ENCODE results near the gene UBE2R2.

DNA sequence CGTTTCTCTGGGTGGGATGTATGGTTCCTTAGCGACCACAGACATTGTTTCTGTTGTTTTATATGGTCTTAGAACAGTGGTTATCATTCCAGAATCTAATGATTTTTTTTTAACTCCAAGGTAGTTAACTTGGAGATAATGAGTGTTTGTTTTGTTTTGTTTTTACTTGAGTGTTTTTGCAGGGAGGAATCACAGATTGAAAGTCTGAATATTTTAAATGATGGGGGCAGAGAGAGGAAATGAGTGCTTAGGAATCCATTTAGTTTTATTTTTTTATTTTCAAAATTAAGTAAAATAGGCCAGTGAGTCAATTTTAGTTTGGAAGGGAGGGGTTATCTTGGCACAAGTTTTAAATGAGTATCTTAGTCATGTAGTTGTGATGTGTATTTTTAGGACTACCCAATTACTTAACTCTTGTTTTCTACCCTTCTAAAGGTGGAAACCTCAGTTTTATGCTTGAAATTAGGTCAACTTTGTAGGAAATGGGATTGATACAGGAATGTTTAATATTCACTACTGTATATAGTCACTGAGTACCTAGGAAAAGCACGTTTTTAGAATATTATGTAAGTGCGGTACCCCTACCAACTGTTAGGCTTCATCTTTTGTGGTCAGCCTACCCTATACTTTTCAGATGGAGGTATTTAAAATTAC is 2.0 kb downstream of the UBE2R2 start:
- TF ChIP-seq POLR2A (IDR thresholded peaks at IDR 0.05) = no peak
- TF ChIP-seq, protein P1, sequence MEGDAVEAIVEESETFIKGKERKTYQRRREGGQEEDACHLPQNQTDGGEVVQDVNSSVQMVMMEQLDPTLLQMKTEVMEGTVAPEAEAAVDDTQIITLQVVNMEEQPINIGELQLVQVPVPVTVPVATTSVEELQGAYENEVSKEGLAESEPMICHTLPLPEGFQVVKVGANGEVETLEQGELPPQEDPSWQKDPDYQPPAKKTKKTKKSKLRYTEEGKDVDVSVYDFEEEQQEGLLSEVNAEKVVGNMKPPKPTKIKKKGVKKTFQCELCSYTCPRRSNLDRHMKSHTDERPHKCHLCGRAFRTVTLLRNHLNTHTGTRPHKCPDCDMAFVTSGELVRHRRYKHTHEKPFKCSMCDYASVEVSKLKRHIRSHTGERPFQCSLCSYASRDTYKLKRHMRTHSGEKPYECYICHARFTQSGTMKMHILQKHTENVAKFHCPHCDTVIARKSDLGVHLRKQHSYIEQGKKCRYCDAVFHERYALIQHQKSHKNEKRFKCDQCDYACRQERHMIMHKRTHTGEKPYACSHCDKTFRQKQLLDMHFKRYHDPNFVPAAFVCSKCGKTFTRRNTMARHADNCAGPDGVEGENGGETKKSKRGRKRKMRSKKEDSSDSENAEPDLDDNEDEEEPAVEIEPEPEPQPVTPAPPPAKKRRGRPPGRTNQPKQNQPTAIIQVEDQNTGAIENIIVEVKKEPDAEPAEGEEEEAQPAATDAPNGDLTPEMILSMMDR (IDR thresholded peaks at IDR 0.05) = no peak
